ENCODE measurements around the gene LY6G5B. TPM values are rescaled to one million over a fixed set of nuclear protein-coding genes. Genes with fewer than 3 reads are reported as not detected.

Gene LY6G5B
- total RNA-seq, 1 donor, result 4.5 TPM

DNA sequence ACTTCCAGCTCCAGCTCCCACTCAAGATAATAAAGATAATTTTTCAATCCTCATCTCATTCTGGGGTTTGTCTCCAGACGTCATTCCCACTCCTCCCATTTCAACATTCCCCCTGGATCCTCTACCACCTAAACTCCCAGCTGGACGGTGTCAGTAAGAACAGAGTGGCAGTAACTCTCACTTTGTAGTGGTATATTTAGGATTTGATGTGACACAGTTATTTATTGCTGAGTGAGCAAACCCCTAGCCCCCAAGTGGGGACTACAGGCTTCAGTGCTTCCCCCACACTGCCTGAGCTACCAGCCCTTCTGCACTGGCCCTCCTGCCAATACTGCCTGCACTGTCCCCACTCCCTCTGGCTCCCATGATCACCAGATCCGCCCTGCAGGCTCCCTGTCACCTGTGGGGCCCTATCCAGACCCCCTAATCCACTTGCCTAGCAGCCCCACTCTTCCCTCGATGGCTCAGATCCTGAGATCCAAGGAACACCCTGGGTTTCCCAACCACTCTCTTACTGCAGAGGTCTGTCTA lies 11.6 kb upstream of the LY6G5B start:
- no peak overlapping the region for H3K4me3 ChIP-seq (ENCODE audit: low read depth, low read length)
- TF ChIP-seq, protein P1, sequence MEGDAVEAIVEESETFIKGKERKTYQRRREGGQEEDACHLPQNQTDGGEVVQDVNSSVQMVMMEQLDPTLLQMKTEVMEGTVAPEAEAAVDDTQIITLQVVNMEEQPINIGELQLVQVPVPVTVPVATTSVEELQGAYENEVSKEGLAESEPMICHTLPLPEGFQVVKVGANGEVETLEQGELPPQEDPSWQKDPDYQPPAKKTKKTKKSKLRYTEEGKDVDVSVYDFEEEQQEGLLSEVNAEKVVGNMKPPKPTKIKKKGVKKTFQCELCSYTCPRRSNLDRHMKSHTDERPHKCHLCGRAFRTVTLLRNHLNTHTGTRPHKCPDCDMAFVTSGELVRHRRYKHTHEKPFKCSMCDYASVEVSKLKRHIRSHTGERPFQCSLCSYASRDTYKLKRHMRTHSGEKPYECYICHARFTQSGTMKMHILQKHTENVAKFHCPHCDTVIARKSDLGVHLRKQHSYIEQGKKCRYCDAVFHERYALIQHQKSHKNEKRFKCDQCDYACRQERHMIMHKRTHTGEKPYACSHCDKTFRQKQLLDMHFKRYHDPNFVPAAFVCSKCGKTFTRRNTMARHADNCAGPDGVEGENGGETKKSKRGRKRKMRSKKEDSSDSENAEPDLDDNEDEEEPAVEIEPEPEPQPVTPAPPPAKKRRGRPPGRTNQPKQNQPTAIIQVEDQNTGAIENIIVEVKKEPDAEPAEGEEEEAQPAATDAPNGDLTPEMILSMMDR (IDR thresholded peaks at IDR 0.05; ENCODE audit: insufficient read depth, low read length), result no peak
- DNase-seq (ENCODE audit: low read depth), result no peak

DNA sequence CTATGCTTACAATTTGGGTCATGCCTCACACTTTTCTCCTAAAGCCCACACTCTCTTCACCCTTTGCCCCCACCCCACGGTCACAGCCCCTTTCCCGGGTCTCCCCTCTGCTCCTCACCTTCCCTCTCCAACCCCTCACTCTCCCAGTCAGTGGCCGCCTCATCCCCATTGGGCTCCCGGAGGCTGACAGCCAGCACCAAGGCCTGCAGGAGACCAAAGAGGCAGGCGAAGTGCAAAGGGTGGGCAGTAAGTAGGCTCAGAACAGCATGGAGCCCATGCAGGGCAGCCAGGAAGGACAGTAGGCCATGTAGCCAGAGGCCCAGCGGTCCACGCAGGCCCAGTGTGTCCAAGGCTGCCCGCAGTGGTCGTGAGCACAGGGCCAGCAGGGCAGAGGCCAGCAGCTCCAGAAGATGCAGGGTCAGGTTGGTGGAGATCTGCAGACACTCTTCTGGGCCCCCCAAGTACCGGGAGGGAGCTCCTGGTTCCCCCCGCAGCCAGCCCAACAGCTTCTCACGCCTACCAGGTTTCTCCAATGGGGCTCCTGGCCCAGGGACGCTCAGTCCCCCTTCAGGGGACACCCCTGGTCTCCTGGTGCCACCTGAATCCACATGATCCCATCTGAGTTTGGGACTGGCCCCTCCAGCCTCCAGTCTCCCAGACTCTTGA lies 10.7 kb upstream of the LY6G5B start:
- no peak for DNase-seq (ENCODE audit: low read depth)
- peak overlapping the region; percentile 96 for H3K4me3 ChIP-seq (ENCODE audit: low read depth, low read length)
- TF ChIP-seq, protein P1 (IDR thresholded peaks at IDR 0.05; ENCODE audit: insufficient read depth, low read length), result no peak

DNA sequence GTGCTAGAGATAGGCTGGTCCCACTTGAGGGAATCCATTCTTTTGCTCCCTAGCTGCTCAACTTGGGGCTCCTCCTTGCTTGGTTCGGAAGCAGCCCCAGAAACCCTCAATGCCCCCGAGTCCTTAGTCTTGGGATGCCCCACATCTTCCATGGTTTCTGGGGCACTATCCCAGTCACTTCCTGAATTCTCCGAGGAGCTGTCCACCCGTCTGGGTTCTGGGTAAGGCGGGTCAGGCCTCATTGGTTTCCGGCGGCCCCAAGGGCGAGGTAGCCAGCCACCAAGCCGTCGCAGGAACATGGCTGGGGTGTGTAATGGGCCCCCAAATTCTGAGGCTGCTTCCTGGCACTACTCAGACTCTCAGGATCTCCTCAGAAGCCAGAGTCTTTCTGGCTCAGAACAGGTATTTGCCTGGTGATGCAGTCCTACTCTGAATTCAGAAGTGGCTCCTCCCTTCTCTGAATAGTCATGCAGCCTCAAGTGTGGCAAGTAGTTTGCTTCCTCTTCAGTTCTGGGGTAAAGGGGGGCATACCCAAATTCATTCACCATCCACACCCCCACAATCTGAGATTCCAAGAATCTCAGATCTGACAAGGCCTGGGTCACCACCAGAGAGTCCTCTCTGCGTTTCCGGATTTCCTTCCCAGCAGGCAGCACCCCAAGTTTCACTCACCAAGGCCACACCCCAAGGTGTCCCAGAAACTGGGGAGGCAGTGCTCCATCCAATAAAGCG lies 10.0 kb upstream of the LY6G5B start:
- TF ChIP-seq, protein P1 (IDR thresholded peaks at IDR 0.05; ENCODE audit: insufficient read depth, low read length), result no peak
- H3K4me3 ChIP-seq (ENCODE audit: low read depth, low read length), result peak overlapping the region; percentile 96
- DNase-seq (ENCODE audit: low read depth), result peak; percentile 33

DNA sequence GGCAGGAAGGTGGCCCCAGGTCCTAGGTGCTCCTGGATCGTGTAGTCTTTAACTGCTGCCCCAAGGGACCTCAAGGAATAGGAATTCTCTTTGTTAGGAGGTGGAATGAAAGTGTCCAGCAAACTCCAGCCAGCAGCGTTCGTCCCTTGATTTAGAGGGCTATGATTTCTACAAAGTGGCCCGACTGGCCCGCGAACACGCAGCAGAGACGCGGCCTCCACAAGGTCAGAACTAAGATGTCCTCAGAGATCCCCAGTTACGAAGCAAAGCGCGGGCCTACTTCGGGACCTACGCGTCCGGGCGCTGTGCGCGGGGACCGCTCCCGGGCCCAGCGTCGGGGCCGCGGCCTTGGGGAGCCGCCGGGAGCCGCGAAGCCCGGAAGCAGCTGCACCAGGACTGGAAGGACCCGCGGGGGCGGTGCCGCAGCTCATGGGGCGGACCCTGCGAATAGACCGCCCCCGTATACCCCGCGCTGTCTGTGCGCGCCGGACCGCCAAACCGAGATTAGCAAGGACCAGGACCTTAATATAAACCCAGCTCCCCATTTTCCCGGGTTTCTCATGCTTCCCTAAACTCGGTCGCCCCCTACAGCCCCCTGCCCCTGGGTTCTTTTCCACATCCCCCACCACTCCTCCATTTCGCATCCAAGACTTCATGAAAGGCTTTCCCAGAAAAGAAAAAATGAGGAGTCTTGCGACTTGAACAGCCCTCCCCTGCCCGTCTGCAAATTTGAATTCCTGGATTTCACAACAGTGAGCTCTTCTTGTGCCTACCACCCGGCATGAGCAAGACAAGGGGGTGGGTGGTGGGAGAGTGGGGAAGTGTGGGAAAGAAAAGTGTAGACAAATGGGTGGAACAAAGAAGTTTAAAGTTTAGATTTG lies 9.2 kb upstream of the LY6G5B start, which contains the start of gene C6orf47:
Gene C6orf47, minus strand, starts transcription at position 398 of the 881 bp plus-strand sequence. CDS start 831 bp downstream, outside the sequence.
- TF ChIP-seq, protein P1 (IDR thresholded peaks at IDR 0.05; ENCODE audit: insufficient read depth, low read length), result no peak
- peak; percentile 74 for DNase-seq (ENCODE audit: low read depth)
- peak within 1 kb of the TSS; percentile 96 for H3K4me3 ChIP-seq (ENCODE audit: low read depth, low read length)

DNA sequence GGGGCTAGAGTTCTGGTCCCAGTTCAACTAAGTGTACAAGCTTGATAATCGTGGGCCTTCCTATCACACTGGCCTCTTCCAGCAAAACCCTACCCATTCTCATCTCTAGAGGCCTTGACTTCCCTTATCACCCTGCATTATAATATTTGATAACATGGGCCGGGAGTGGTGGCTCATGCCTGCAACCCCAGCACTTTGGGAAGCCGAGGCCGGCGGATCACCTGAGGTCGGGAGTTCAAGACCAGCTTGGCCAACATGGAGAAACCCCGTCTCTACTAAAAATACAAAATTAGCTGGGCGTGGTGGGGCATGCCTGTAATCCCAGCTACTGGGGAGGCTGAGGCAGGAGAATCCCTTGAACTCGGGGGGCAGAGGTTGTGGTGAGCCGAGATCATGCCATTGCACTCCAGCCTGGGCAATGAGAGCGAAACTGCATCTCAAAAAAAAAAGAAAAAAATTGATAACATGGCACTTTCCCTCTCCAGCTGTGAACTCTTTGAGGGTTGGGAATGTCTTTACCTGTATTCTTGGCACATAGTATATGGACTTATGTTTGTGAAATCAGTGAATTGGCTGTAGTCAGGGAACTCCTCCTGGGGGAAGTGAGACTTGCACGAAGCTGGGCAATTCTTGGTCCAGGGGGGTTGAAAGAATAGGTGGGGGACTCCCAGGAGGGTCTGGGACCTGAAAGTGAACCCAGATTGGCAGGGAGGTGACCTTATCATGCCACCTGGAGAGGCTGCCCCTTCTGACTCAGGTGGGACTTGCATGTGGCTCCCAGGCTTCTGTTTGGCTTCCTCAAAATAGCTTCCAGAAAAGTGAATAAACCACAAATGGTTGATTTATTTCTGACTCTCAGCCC lies 8.3 kb upstream of the LY6G5B start:
- peak overlapping the region; percentile 96 for H3K4me3 ChIP-seq (ENCODE audit: low read depth, low read length)
- TF ChIP-seq, protein P1 (IDR thresholded peaks at IDR 0.05; ENCODE audit: insufficient read depth, low read length), result no peak
- DNase-seq (ENCODE audit: low read depth), result no peak

Measured in fibroblast of the aortic adventitia (primary cell).